A673 (cell line): ENCODE results near the gene MDM2.

ENCODE experiments used
- EZH2 ChIP-seq: fragments of 200-600 bp; sonication (generic); IDR thresholded peaks from 2 replicates; pipeline ENCODE4 v1.6.1; 2017; ENCODE audit warnings: borderline replicate concordance, low read depth, mild to moderate bottlenecking, mixed read lengths, antibody characterized with exemption, low read length; ENCODE audit not compliant: poor library complexity, severe bottlenecking
- TF ChIP-seq, protein P1 (sequence below): fragments of 300-800, 200-600 bp; sonication (generic); conservative IDR thresholded peaks from 2 replicates; pipeline ENCODE4 v1.5.1; 2017; ENCODE audit warnings: low read depth, mild to moderate bottlenecking, antibody characterized with exemption, low read length, moderate library complexity, mixed read lengths

DNA sequence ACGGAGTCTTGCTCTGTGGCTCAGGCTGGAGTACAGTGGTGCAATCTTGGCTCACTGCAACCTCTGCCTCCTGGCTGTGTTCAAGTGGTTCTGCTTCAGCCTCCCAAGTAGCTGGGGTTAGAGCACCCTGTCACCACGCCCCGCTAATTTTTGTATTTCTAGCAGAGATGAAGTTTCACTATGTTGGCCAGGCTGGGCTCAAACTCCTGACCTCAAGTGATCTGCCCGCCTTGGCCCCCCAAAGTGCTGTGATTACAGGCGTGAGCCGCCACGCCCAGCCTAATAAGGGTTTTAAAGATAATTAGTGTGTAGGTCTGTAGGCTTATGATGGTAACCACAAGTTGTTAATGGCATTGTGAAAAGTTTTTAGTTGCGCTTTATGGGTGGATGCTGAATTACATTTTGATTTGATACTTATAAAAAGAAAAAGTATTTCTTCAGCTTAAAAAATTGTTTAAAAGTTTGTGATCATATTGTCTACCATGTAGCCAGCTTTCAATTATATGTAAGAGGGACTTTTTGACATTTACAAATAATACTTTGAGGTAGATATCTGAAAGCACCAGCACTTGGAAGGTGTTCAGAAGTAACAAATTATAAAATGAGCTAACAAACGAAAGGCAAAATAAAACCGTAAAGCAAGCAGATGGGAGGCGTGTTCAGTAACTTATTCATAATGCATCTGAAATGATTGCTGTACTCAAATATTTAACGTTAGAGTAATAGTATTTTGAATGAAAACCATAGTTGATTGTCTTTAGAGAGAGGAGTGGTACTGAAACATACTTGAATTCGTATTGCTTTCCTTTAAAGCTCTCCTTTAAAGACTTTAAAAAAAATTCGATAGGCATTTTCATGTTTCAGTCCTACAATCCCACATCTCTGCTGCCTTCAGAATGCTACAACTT is 37.1 kb downstream of the MDM2 start:
- TF ChIP-seq EZH2: no peak
- TF ChIP-seq, protein P1, sequence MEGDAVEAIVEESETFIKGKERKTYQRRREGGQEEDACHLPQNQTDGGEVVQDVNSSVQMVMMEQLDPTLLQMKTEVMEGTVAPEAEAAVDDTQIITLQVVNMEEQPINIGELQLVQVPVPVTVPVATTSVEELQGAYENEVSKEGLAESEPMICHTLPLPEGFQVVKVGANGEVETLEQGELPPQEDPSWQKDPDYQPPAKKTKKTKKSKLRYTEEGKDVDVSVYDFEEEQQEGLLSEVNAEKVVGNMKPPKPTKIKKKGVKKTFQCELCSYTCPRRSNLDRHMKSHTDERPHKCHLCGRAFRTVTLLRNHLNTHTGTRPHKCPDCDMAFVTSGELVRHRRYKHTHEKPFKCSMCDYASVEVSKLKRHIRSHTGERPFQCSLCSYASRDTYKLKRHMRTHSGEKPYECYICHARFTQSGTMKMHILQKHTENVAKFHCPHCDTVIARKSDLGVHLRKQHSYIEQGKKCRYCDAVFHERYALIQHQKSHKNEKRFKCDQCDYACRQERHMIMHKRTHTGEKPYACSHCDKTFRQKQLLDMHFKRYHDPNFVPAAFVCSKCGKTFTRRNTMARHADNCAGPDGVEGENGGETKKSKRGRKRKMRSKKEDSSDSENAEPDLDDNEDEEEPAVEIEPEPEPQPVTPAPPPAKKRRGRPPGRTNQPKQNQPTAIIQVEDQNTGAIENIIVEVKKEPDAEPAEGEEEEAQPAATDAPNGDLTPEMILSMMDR: no peak
